Retina (tissue), 1 donor: Measurements from ENCODE around the gene ZNF488.

Source experiments
- DNase-seq: peaks from one replicate; pipeline ENCODE4 v3.0.0-alpha.2; 2016

ZNF488 gene

DNA sequence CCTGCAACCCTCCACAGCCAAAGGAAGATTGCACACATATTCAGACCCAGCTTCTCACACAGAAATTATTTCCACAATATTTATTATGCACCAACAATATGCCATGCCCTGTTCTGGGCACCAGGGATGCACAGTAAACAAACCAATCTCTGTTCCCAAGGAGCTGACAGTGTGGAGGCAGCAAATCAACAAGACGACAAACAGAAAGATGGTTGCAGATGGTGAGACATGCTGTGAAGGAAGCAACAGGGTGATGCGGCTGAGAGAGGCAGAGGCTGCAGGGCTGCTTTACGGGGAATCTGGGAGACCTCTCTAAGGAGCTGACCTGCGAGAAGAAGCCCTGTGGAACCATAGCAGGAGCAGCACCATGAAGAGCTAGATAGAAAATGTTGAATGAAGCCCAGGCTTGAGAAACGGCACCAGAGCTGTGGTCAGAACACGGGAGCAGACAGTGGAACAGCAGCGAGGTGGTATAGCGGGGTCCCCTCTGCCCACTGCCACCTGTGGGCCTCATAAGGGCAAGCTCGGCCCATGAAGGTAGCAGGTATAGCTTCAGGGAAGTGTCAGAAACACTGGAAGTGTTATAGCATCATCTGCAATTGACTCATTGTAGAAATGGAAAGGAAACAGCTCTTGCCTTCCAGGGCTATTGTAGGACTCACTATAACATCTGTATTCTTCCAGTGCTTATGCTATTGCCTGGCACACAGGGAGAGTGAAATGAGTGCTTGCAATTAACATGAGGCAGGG, 18.5 kb downstream of the ZNF488 start:
- no peak for DNase-seq

DNA sequence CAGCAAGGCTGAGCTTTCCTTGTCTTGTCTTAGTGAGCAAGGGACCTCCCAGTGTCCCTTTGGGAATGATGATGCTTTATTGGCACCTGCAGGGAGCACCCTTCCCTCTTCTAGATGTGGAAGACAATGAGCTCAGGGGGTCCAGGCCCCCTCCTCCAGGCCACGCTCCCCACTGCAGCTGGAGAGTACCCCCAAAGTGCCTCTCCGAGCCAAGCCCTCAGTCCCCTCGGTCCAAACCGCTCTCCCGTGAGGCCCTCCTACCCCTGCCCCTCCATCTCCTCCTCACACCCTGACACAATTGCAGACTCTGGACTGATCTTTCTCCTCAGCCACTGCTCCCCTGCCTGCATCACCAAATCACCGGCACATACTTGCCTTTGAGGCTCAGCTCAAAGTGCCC, 19.2 kb downstream of the ZNF488 start:
- no peak for DNase-seq

DNA sequence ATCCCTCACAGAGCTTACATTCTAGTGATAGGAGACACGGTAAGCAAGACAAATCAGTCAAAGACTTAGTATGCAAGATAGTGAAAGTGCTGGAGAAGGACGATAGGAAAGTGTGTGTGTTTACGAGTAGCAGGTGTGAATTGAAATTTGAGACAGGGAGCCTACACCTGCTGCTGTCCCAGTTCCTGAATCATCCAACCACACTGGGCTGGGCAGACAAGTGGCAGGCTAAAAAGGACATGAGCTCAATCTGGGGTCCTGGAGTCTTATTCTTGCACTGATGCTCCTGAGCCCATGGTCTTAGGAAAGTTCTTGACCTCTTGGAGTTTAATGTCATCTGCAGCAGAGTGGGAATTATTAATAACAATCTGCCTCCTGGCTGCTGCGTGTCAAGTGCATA, 19.7 kb downstream of the ZNF488 start:
- DNase-seq: no peak

DNA sequence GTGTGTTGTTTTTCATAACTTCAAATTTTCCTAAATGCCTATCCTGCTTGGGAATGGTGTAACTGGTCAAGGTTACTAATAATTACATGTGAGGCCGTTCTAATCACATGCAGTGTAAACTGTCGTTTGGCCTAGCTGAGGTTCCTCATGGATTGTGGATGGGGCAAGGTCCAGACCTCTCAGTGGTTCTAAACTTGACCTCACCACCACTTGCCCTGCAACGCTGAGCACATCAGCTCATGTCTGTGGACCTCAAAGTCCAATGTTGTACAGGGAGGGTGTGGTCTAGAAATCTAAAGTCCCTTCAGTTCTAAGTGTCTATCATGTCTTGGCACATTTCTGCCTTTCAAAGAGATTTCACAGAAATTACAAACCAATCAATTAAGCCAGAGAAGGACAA, 20.3 kb downstream of the ZNF488 start:
- DNase-seq: no peak

DNA sequence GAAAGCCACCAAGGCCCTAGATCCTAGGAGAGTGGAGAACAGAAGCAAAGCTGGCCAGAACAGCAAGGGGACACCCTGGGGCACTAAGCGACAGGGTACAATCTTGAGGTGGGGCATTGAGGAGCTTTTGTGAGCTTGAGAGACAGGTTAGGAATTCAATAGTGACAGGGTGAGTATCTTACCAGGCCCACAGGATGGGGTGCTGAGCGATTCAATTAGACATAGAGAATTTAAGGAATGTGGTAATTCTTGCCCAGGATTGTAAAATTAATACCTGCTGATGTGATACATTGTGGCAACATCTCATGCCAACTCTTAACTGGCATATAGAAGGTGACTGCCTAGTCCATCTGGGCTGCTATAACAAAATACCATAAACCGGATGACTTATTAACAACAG, 21.9 kb downstream of the ZNF488 start:
- no peak for DNase-seq

DNA sequence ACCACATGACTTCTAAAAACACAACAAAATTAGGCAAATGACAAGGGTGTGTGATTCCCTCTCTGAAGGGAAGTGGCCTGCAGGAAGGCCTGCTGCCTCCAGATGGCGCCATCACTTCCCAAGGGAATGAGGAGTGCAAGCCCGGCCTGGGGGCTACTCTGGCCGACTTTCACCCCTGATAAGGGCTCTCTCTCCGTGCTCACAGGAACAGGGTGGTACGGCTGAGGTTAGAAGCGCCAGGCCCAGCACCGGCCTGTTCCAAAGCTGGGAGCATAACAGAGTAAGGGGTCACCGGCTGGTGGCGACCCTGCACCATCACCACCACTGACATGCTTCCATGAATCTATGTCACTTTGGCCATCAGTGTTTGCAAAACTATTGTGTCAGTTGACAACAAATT, 22.8 kb downstream of the ZNF488 start:
- peak; percentile 66 for DNase-seq

DNA sequence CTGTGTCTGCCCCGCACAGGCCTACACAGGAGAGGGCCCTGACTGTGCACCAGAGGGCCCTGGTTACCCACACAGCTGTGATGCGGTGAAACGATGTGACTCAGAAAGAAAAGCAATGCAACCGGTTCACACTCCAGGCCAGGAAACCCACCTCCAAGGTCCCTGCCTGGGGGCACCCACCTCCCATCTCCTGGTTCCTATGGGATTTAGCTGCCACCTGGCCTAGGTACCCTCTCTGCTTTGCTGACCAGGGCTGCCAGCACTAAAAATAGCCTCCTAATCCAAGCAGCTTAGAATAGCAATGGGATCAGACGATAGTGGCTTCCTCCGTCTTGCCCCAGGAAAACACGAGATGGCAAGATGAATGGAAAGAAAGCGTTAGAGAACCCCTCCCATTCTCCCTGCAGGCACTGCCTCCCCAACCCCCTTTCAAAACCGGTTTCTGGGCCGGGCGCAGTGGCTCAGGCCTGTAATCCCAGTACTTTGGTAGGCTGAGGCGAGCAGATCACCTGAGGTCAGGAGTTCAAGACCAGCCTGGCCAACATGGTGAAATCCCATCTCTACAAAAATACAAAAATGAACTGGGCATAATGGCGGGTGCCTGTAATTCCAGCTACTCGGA, 23.6 kb downstream of the ZNF488 start:
- no peak for DNase-seq

DNA sequence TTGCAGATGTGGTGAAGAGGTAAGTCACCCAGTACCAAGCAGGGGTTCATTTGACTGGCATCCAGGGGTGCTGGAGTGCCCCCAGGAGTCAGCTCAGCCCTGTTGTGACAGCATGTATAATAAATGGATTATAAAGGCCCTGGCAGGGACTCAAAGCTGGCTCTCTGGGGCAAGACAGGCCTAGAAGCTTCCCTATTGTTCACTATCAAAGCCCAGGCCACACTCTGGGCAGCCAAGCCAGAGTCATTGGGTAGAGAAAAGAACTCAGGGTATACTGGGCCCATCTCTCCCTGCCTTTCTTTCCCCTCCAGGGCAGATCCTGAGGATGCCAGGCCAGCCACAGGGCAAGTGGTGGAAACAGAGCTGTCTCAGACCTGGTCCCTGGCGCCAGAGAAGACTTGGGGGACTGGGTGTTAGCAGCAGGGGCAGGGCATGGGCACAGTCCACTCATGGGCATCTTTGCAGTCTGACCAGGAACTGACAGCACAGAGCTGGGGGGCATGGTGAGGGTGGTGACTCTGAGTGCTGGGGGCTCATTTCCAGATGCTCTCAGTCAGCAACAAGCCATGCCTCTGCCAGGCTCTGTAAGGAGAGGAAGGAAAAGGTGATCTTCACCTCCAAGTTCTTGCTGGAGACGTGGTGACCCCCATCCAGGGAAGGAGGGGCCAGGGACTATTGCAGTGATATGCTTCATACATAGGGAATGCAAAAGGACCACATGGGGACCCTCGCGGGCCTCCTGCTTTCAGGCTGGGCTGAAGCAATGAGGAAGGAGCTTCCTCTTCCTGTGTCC, 24.3 kb downstream of the ZNF488 start:
- DNase-seq: no peak

DNA sequence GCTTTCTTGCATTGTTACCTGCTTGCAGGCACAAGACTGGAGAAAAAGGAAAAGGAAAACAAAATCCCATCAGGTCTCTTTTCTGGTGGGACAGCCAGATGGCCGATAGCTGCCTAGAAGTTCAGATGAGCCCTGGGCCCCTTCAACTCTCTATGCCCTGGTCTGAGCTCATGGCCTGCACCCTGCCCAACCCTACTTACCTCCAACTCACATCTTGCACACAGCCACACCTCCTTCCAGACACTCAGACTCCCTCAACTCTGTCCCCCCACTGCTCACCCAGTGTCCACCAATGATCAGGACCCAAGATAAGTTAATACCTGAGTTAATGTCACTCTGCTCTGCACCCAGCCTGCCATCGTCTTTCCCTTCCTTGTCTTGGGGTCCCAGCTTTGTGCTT, 25.0 kb downstream of the ZNF488 start:
- no peak for DNase-seq

DNA sequence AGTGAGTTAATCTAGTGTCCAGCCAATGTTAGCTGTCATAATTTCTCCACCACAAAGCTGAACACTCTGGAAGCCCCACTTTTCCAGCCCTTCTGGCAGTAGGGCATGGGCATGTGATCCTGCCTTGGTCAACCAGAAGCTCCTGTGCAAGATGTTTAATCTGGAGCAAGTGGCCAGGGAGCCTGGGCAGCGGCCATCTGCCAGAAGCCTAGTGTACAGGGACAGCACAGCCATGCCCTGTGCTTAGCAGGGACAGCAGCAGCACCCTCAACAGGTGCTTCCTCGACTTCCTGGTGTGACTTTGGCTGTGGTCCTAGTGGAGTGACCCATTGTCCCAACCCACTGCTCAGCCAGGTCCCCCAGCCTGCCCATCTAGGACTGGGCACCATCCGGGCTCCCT, 25.6 kb downstream of the ZNF488 start:
- no peak for DNase-seq

DNA sequence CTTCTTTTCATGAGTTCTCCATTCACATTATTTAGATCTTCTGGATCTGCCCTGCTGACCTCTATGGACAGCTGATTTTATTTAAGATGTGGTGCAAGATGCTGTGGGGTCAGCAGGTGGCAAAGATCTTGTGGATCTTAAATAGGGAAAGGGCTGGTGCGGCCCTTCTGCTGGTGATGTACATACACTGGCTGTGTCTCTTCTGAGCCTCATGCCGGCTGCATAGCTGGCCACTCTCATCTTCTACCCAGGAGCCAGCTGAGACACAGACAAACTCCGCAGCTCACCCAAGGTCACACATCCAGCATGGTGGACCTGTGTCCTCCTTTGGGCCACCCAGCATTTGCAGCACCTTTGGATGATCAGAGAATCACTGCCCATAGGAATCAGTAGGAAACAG, 26.2 kb downstream of the ZNF488 start:
- DNase-seq: no peak

DNA sequence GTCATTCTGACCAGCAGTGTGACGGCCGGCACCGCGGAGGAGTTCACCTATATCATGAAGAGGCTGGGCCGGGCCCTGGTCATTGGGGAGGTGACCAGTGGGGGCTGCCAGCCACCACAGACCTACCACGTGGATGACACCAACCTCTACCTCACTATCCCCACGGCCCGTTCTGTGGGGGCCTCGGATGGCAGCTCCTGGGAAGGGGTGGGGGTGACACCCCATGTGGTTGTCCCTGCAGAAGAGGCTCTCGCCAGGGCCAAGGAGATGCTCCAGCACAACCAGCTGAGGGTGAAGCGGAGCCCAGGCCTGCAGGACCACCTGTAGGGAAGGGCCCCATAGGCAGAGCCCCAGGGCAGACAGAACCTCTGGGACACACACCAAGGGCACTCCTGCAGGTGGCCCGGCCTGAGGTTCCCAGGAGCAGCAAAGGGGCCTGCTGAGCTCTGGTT, 26.9 kb downstream of the ZNF488 start:
- DNase-seq: no peak

DNA sequence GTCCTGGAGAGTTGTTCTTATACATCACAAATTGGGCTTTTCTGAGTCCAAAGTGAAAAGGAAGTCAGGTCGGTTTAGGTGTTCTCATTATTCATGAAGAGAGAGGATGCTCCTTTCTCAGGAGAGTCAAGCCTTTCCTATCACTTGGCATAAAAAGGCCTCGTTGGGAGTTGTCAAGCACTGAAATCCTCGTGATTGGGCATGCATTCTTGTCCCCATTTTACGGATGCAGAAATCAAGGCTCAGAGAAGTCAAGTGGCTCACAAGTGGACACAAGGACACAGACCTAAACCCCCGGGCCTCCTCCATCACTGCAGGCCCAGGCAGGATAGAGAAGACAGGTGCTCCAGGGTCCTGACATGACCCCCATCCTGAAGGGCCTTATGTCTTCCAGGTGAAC, 27.4 kb downstream of the ZNF488 start:
- DNase-seq: no peak

DNA sequence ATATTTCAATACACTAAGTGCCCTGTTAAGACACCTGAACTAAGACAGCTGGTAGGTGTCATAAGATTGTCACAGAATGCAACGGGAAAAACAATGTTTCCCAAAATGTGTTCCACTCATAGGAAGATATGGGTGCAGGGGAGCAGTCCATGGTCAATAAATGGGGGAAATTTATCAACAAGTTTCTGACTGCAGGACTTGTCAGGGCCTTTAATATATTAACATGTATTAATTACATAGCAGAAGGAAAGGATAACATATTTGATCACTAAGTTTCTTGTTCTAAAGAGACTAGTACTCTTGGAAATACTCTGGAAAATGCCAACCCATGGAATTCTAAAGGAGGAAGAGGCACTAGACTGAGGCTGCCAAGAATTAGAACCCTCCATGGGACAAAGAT, 29.2 kb downstream of the ZNF488 start:
- DNase-seq: no peak

DNA sequence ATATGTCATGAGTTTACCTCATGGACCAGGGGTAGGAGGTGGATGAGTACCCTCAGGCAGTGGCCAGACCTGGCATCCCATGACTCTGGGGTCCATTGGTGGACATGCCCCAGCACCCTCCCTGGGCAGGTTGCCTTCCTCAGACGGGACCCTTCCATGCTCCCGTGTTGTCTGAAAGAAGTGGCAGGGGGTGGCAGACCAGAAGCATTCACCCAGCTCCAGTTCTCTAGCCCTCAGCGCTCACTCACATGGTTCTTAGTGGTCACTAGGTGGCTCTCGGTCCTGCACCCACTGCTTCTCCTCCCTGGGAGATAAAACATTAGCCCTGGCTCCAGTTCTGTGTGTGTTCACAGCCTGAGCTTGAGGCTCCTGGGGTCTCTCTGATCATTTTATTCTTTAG, 29.9 kb downstream of the ZNF488 start:
- no peak for DNase-seq

DNA sequence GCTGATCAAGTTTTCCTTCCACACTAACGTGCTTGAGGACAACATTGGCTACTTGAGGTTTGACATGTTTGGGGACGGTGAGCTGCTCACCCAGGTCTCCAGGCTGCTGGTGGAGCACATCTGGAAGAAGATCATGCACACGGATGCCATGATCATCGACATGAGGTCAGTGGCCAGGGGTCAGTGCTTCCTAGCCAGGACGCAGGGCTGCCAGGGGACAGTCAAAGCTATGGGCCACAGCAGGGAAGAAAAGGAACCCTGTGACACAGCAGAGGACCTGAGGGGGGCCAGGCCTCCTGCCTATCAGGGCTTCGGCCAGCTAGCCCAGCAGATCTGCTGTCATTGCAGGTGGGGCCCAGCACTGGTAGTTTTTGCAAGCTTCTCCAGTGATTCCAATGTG, 30.7 kb downstream of the ZNF488 start:
- DNase-seq: no peak

DNA sequence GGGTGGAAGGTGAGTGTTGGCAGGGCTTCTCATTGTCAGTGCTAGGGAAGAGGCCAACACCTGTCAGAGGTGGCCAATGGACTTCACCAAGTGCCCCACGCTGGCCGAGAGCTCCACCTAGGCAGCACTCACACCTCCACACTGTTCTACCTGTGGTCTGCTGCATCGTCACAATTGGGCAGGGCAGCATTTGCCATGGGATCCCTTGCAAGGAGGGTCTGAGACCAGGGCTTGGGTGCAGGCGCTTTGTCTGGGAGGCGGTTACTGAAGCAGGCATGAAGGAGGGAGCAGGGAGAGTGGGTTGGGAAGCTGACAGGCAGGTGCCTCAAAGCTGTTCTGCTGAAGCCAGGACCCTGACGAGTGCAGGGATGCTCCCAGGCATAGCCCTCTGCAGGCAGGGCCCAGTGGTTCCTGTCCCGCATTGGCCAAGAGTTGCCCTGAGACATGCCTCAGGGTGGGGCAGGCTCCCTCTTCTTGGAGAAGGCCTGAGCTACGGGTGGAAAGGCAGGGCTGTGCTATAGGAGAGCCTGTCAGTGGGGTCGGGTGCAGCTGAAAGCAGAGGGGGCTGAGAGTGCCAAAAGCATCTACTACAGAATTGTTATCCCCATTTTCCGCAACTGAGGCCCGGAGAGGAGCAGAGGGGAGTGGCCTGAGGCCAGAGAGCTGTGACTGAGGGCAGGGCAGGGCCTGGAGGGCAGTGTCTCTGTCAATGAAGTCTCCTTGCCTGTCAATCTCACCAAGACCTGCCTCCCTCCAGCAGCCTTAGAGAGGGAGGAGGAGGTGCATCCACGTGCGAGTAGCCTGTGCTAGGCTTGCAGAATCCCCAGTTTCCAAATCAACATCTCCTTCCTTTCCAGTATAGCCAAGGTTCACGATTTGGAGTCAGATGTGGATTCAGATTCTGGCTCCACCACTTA, 31.9 kb downstream of the ZNF488 start:
- no peak for DNase-seq

DNA sequence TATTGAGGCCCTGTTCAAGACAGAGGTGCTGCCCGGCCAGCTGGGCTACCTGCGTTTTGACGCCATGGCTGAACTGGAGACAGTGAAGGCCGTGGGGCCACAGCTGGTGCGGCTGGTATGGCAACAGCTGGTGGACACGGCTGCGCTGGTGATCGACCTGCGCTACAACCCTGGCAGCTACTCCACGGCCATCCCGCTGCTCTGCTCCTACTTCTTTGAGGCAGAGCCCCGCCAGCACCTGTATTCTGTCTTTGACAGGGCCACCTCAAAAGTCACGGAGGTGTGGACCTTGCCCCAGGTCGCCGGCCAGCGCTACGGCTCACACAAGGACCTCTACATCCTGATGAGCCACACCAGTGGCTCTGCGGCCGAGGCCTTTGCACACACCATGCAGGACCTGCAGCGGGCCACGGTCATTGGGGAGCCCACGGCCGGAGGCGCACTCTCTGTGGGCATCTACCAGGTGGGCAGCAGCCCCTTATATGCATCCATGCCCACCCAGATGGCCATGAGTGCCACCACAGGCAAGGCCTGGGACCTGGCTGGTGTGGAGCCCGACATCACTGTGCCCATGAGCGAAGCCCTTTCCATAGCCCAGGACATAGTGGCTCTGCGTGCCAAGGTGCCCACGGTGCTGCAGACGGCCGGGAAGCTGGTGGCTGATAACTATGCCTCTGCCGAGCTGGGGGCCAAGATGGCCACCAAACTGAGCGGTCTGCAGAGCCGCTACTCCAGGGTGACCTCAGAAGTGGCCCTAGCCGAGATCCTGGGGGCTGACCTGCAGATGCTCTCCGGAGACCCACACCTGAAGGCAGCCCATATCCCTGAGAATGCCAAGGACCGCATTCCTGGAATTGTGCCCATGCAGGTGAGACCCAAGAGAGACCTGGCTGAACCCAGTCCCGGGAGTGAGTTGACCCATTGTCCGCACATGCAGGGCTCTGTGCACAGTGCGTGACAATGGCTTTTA, 33.1 kb downstream of the ZNF488 start:
- DNase-seq: no peak

DNA sequence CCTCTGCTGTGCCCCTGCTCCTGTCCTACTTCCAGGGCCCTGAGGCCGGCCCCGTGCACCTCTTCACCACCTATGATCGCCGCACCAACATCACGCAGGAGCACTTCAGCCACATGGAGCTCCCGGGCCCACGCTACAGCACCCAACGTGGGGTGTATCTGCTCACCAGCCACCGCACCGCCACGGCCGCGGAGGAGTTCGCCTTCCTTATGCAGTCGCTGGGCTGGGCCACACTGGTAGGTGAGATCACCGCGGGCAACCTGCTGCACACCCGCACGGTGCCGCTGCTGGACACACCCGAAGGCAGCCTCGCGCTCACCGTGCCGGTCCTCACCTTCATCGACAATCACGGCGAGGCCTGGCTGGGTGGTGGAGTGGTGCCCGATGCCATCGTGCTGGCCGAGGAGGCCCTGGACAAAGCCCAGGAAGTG, 34.1 kb downstream of the ZNF488 start:
- no peak for DNase-seq

DNA sequence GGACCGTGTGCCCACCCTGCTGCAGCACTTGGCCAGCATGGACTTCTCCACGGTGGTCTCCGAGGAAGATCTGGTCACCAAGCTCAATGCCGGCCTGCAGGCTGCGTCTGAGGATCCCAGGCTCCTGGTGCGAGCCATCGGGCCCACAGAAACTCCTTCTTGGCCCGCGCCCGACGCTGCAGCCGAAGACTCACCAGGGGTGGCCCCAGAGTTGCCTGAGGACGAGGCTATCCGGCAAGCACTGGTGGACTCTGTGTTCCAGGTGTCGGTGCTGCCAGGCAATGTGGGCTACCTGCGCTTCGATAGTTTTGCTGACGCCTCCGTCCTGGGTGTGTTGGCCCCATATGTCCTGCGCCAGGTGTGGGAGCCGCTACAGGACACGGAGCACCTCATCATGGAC, 34.6 kb downstream of the ZNF488 start:
- no peak for DNase-seq

DNA sequence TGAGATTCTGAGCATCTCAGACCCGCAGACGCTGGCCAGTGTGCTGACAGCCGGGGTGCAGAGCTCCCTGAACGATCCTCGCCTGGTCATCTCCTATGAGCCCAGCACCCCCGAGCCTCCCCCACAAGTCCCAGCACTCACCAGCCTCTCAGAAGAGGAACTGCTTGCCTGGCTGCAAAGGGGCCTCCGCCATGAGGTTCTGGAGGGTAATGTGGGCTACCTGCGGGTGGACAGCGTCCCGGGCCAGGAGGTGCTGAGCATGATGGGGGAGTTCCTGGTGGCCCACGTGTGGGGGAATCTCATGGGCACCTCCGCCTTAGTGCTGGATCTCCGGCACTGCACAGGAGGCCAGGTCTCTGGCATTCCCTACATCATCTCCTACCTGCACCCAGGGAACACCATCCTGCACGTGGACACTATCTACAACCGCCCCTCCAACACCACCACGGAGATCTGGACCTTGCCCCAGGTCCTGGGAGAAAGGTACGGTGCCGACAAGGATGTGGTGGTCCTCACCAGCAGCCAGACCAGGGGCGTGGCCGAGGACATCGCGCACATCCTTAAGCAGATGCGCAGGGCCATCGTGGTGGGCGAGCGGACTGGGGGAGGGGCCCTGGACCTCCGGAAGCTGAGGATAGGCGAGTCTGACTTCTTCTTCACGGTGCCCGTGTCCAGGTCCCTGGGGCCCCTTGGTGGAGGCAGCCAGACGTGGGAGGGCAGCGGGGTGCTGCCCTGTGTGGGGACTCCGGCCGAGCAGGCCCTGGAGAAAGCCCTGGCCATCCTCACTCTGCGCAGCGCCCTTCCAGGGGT, 35.2 kb downstream of the ZNF488 start:
- no peak for DNase-seq
